Measurements from ENCODE around the gene SHISA5.
"Not testable (repeated sequence)": the region's sequence is repeated elsewhere in the genome, so short reads cannot be mapped to it uniquely, and the experiment has no call there.

The SHISA5 gene

GRCh38 chr3:48519277-48519643 is 15.3 kb upstream of the SHISA5 start:
- no peak for DNase-seq (ENCODE audit: low read depth)

GRCh38 chr3:48518638-48519276 is 14.8 kb upstream of the SHISA5 start:
- no peak for DNase-seq (ENCODE audit: low read depth)

DNA sequence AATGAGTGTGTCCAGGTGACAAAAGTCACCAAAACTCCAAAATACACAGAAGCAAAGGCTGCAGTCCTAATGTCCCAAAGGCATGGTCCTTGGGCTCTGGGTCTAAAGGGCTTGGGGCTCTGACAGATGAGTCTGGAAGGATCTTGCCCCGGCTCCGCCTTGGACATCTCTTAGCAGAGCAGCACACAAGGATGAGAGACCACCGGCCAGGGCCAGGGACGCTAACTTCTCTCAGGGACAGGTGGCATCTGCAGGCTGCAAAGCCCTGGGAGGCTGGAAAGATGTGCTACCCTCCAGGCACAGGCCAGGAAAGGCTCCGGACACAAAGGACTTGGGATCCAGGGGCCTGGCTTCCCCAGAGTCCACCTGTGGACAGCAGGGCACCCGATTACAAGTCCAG is 14.1 kb upstream of the SHISA5 start:
- DNase-seq (ENCODE audit: low read depth) = no peak

- no peak for DNase-seq (ENCODE audit: low read depth)
Measured at GRCh38 chr3:48516571-48516970, 12.6 kb upstream of the SHISA5 start.

GRCh38 chr3:48514431-48515227 is 10.7 kb upstream of the SHISA5 start:
- no peak for DNase-seq (ENCODE audit: low read depth)

DNA sequence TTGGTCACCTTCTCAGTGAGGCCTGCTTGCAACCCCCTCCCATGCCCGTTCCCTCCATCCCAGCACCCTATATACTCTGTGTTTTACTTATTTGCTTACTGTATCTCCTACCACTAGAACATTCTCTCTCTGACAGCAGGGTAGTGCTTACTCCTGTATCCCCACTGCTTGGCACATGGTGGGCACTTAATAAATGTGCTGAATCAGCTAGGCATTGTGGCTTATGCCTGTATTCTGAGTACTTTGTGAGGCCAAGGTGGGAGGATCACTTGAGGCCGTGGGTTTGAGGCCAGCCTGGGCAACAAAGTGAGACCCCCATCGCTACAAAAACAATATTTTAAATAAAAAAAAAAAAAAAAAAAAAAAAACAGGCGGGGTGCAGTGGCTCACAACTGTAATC is 7.6 kb upstream of the SHISA5 start:
- DNase-seq (ENCODE audit: low read depth) = no peak

DNA sequence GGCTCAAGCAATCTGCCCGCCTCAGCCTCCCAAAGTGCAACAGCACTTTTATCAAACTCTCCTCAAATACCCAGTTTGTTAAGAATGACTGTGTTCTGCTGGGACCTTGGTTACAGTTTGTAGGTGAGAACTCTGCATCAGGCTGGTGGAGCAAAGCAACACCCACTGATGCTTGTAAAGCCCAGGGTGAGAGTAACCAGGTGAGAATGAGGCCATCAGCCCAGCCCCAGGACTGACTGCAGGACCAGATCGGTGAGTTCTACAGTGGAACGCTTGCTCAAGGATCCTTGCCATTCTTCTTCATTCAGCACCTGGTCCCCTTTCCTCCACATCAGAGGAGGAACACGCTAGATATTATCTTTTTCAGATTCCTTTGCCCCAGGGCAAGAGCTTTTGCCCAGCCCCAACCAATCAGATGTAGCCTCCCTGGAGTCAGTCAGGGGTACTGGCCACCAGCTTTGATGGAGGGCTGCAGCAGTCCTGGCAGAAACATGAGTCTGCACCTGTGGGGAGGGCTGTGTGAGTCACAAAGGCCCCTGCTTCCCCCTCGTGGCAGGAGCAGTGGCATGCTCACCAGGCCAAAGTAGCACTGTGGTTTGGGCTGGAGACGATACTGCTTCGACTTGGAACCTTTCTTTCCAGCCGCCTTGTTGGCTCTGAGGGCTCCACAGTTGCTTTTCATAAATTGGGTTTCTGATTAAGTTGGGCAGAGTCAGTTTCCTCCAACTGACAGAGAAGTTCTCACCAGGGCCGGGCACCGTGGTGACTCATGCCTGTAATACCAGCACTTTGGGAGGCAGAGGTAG is 3.5 kb upstream of the SHISA5 start:
- DNase-seq (ENCODE audit: low read depth) = no peak

- DNase-seq (ENCODE audit: low read depth) = no peak
Measured at GRCh38 chr3:48505968-48506504, 2.1 kb upstream of the SHISA5 start.

DNA sequence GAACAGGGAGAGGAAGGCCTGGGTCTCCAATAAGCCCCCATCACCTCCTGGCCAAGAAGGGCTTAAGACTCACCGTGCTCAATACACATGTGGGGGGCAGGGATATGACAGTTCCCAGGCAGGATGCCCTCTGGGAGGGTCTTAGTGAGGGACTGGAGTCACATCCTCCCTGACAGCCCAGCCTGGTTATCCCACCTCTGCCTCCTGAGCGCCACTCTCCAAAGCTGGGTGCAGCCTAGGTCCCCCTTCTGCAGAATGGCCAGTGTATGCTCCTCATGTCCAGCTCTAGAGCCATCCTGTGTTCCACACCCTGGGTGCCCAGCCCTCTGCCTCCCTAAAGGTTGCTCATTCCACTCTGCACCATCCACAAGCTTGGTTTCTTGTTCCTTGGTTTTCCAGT is 1.2 kb upstream of the SHISA5 start:
- DNase-seq (ENCODE audit: low read depth) = no peak

DNA sequence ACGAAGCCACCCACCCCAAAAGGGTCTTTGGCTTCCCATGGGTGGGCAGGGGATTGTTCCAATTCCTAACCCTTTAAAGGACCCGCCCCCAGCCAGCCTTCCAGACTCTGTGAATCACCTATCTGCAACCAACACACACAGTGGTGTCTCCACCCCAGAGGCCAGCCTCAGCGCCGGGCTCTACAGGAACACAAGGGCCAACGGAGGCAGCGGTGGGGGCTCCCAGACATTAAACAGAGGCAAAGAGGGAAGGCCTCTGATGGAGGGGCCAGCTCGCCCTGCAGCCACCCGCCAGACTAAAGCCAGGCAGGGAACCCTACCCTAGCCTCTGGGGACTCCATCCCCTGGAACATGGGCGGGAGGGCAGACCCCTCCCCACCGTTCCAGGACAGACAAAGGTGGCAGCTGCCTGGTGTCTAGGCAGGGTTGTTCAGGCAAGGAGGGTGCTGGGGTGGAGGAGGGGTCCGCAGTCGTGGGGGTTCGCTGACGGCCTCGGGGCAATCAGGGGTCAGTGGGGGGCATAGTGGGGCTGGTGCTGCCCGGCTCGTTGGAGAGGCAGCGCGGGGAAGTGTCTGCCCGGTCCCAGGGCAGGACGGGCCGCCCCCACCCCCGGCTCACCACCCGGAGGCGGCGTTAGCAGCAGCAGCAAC is 448 bp downstream of the SHISA5 start:
- peak; percentile 52 for DNase-seq (ENCODE audit: low read depth)

DNA sequence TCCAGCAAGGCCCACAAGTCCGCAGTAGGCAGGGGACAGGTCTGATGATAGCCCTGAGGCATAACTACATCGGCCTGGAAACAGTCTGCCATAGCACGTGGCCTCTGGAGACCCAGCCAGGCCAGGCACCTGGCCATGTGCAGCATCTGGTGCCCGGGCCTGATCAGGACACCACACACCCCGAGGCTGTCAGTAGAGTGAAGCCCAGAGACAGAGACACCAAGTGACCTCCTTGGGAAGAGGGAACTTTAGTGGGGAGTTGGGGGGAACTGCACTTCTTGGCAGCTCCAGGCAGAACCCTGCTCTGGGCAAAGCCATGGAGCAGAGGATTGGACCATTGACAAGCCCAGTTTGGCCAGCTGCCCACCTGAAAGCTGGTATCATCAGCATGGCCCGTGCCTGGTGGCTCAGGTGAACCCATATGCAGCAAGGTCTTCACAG is 1.2 kb downstream of the SHISA5 start:
- DNase-seq (ENCODE audit: low read depth) = no peak

DNA sequence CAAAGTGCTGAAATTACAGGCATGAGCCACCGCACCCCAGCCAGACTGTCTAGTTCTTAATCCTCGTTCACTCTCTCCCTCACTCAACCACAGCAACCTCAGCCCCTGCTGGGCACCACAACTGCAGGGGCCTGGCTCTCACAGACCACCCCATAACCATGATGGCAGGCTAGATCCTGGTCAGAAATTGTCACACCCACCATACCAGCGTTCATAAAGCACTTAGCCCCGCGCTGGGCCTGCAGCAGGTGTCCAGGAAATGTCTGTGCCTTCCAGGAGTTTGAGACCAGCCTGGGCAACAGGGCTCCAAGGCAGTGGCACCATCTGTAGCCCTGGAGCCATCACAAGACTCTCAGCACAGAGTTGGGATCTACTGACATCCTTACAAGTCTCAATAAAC is 1.9 kb downstream of the SHISA5 start:
- no peak for DNase-seq (ENCODE audit: low read depth)

- no peak for DNase-seq (ENCODE audit: low read depth)
Measured at GRCh38 chr3:48501196-48501595, 2.8 kb downstream of the SHISA5 start.

- DNase-seq (ENCODE audit: low read depth) = no peak
Measured at GRCh38 chr3:48500656-48501055, 3.3 kb downstream of the SHISA5 start.

GRCh38 chr3:48493203-48493501 is 10.8 kb downstream of the SHISA5 start:
- no peak for DNase-seq (ENCODE audit: low read depth)

DNA sequence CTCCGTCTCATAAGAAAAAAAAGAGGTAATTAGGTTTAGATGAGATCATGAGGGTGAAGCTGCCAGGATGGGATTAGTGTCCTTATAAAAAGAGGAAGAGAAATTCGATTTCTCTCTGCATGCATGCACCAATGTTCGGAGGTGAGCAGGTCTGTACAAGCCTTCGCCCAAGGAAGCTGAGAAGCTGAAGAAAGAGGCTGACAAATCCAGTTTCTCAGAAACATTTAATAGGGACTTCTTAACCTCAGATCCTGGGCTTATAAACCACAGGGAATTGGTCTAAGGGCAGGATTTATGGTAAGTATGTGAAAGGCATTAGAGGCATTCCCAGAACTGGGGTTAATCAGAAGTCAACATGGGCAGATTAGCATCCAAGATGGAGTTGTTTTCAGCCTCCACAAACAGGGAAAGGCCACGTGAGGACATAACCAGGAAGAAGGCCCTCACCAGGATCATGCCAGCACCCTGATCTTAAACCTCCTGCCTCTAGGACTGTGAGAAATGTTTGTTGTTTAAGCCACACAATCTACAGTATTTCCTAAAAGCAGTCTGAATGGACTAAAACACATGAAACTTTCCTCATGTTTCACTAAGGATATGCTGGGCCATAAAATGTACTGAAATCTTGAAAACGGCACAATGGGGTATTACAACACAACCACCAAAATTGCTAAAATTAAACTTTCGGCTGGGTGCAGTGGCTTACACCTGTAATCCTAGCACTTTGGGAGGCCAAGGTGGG is 11.3 kb downstream of the SHISA5 start:
- no peak for DNase-seq (ENCODE audit: low read depth)

DNA sequence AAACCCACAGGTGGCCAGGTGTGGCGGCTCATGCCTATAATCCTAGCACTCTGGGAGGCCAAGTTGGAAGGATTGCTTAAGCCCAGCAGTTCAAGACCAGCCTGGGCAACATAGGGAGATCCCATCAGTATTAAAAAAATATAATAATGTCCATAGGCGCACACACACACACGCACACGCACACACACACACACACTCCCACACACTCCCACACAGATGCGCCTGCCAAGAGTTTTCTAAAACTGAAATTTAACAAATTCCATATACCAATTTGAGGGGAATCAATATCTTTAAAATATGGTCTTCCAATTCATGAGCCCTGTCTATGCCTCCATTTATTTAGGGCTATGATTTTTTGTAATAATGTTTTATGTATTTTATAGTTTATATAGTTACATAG is 17.0 kb downstream of the SHISA5 start:
- DNase-seq (ENCODE audit: low read depth) = no peak

GRCh38 chr3:48482822-48483221 is 21.2 kb downstream of the SHISA5 start:
- not testable (repeated sequence) for DNase-seq (ENCODE audit: low read depth)

- DNase-seq (ENCODE audit: low read depth) = not testable (repeated sequence)
Measured at GRCh38 chr3:48480891-48481290, 23.1 kb downstream of the SHISA5 start.

DNA sequence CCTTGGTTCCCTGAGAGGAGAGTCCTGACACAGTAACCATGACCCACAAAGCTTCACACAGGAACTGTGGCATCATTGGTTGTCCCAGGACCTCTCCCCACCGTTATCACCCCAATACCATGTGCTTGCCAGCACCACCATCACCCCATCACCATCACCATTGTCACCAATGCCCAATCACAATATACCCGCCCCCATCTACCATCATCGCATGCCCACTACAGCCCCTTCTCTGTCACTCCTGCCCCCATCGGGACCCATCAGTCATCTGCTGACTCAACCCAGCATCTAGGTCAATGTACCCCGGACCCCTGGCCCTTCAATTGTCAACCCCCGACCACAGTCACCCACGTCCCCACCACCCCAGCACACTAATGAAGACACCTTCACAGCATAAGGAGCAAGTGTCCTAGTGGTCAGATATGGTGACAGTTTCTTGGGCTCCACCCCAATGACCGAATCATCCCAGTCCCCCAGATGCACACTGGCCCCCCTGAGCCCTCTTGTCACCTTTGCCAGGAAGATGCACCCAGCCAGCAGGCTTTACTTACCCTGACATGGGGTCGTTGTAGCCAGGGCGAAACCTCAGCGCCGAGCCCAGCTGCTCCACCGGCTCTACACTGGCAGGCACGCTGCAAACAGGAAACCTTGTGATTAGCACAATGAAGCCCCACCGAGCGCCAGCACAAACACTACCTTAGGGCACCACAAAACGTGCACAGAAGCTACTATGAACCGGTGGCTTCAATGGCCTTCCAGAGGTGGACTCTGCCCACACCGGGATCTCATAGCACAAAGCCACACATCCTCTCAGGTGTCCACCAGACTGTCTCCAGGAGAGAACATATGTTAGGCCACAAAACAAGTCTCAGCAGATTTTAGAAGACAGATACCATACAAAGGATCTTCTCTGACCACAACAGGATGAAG is 25.1 kb downstream of the SHISA5 start:
- DNase-seq (ENCODE audit: low read depth) = no peak
